ENCODE measurements around the gene MRE11. TPM values are rescaled to one million over a fixed set of nuclear protein-coding genes. Genes with fewer than 3 reads are reported as not detected.

The MRE11 gene
- polyA plus RNA-seq, 1 experiment: 10.3 TPM

GRCh38 chr11:94519478-94520084 lies 25.9 kb upstream of the MRE11 start:
- DNase-seq (ENCODE audit: low read depth, low spot score): no peak

GRCh38 chr11:94518300-94518699 lies 24.7 kb upstream of the MRE11 start:
- POLR2A ChIA-PET: interaction anchor here (0.6 kb wide), 1 partner anchor 84 kb away, joined by 3 read pairs; no protein-coding TSS in a partner anchor
- H3K4me3 ChIP-seq (ENCODE audit: low read depth, low read length): no peak overlapping the region
- CTCF ChIA-PET: interaction anchor here (0.7 to 13.7 kb wide), 14 partner anchors 11 to 628 kb away, joined by 3 to 212 read pairs (median 4); no protein-coding TSS in a partner anchor
- H3K27me3 ChIP-seq (ENCODE audit: control insufficient read depth, insufficient read depth, low read length): peaks cover 16% of the 10 kb centered on the region
- no peak overlapping the region for H3K27ac ChIP-seq (ENCODE audit: low read depth, low read length)
- no peaks in the 10 kb centered on the region for H3K9me3 ChIP-seq (ENCODE audit: control insufficient read depth, insufficient read depth, low read length)
- no peak for DNase-seq (ENCODE audit: low read depth, low spot score)
- TF ChIP-seq CTCF (IDR thresholded peaks at IDR 0.05; ENCODE audit: low read depth, low read length): no peak

More at GRCh38 chr11:94519478-94520084, 25.9 kb upstream of the MRE11 start:
- CTCF ChIA-PET: interaction anchor here (0.5 to 13.7 kb wide), 41 partner anchors 9 to 1907 kb away, joined by 3 to 212 read pairs (median 4); partner anchors contain the start of gene FUT4
- Histone ChIP-seq H3K27ac (ENCODE audit: low read depth, low read length) (no peak overlapping the region), H3K27me3 (ENCODE audit: control insufficient read depth, insufficient read depth, low read length) (peaks cover 16% of the 10 kb centered on the region), H3K4me3 (ENCODE audit: low read depth, low read length) (no peak overlapping the region), H3K9me3 (ENCODE audit: control insufficient read depth, insufficient read depth, low read length) (no peaks in the 10 kb centered on the region)
- POLR2A ChIA-PET: no interaction called here
- peak; percentile 65 for TF ChIP-seq CTCF (IDR thresholded peaks at IDR 0.05; ENCODE audit: low read depth, low read length)

GRCh38 chr11:94516725-94517124 lies 23.1 kb upstream of the MRE11 start:
- no peak for TF ChIP-seq CTCF (IDR thresholded peaks at IDR 0.05; ENCODE audit: low read depth, low read length)
- ChIA-PET POLR2A (no interaction called here), CTCF (interaction anchor here (0.7 to 13.7 kb wide), 10 partner anchors 9 to 1275 kb away, joined by 3 to 212 read pairs (median 3); no protein-coding TSS in a partner anchor)
- Histone ChIP-seq H3K27ac (ENCODE audit: low read depth, low read length) (no peak overlapping the region), H3K27me3 (ENCODE audit: control insufficient read depth, insufficient read depth, low read length) (peaks cover 16% of the 10 kb centered on the region), H3K9me3 (ENCODE audit: control insufficient read depth, insufficient read depth, low read length) (no peaks in the 10 kb centered on the region), H3K4me3 (ENCODE audit: low read depth, low read length) (no peak overlapping the region)
- DNase-seq (ENCODE audit: low read depth, low spot score): no peak

- TF ChIP-seq CTCF (IDR thresholded peaks at IDR 0.05; ENCODE audit: low read depth, low read length): no peak
- CTCF ChIA-PET: interaction anchor here (0.8 to 13.7 kb wide), 3 partner anchors 10 to 620 kb away, joined by 5 to 212 read pairs (median 12); no protein-coding TSS in a partner anchor
- DNase-seq (ENCODE audit: low read depth, low spot score): no peak
- no peak overlapping the region for H3K27ac ChIP-seq (ENCODE audit: low read depth, low read length)
- H3K27me3 ChIP-seq (ENCODE audit: control insufficient read depth, insufficient read depth, low read length): peaks cover 16% of the 10 kb centered on the region
- no peak overlapping the region for H3K4me3 ChIP-seq (ENCODE audit: low read depth, low read length)
- POLR2A ChIA-PET: no interaction called here
- H3K9me3 ChIP-seq (ENCODE audit: control insufficient read depth, insufficient read depth, low read length): no peaks in the 10 kb centered on the region
Observed at GRCh38 chr11:94515398-94515797, 21.8 kb upstream of the MRE11 start.

- no peak overlapping the region for H3K27ac ChIP-seq (ENCODE audit: low read depth, low read length)
- H3K4me3 ChIP-seq (ENCODE audit: low read depth, low read length): no peak overlapping the region
- H3K27me3 ChIP-seq (ENCODE audit: control insufficient read depth, insufficient read depth, low read length): peaks cover 16% of the 10 kb centered on the region
- ChIA-PET POLR2A (no interaction called here), CTCF (interaction anchor here (0.9 to 2.4 kb wide), 6 partner anchors 8 to 618 kb away, joined by 3 to 23 read pairs (median 4); no protein-coding TSS in a partner anchor)
- DNase-seq (ENCODE audit: low read depth, low spot score): no peak
- TF ChIP-seq CTCF (IDR thresholded peaks at IDR 0.05; ENCODE audit: low read depth, low read length): no peak
- H3K9me3 ChIP-seq (ENCODE audit: control insufficient read depth, insufficient read depth, low read length): no peaks in the 10 kb centered on the region
Observed at GRCh38 chr11:94513091-94513490, 19.4 kb upstream of the MRE11 start.

Data from AG04450 (cell line).